Stimulated activated CD4-positive, alpha-beta T cell treated with anti-CD3 and anti-CD28 coated beads, Interleukin-2, amount 100 ng/mL, for 4 hours (primary cell): Measurements from ENCODE around the gene KCNA2.

Source experiments
- DNase-seq: peaks from one replicate; pipeline ENCODE4 v3.0.0-alpha.2; 2020; ENCODE audit warnings: low read depth

Gene KCNA2

DNA sequence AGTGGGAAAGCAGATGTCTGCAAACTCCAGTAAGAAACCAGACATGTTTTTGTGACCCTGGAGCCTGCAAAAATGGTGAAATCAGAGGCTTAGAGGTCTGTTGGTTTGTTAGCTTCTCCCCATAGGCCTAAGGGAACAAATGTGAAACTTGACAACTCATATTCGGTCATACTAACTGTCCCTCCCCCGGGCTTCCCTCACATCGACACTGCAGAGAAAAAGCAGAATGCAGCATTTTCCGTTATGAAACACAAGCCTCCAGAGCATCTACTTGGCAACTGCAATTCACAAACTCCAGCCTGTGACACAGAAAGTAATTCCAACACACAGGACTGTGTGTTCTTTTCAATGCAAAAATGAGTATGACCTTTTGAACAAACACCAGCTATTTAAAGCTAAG, 3.7 kb downstream of the KCNA2 start:
- DNase-seq, result no peak

DNA sequence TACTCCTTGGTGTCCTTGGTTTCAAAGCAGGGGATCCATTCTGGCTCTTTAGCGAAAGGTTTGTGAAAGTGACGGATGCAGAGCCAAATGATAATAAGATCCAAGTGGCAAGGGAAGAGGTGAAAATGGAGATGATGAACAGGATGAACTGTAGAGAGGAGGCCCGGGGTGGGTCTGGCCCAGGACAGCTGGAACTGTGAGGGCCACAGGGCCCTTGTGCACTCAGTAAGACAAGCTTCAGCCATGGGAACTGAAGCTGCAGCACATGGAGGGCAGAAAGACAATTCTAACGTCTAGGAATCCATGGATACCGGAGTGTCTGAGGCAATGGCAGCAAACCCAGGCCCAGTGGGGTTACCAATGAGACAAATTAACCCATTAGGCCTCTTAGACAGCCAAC, 4.8 kb downstream of the KCNA2 start:
- no peak for DNase-seq

DNA sequence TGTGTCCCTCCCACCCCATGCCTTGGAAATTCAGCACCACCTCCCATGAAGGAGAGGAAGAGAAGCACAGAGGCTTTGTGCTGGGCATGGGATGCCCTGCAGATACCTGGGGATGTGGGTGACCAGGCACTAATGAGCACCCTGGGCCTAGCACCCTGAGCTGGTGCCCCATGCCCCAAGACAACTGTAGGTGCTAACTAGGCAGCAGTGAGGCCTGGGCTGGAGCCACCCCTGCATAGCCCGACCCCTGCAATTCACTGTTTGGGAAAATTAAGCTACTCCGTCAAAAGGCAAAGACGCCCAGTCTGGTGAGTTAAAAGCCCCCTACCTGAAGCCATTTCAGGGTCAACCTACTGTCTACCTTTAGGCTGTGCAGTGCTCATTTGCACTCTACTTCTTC, 5.4 kb downstream of the KCNA2 start:
- no peak for DNase-seq

DNA sequence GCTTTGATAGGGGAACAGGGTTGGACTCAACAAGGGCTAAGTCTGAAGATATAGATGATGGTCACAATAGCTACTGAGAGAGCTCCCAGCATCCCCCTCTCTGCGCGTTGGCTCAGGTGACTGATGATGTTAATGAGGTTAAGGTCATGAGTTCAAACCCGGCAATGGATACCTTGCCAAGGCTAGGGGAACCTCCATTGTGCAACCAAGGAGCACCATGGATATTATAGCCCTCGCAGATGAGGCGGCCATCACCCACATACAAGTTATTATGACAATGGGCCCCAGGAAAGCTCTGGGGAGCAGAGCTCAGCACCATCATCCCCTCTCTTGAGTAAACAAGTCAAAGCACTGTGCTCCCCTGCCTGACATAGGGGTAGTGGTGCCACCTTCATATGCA, 8.2 kb downstream of the KCNA2 start:
- no peak for DNase-seq

GRCh38 chr1:110596312-110596711, 9.8 kb downstream of the KCNA2 start:
- DNase-seq, result no peak

DNA sequence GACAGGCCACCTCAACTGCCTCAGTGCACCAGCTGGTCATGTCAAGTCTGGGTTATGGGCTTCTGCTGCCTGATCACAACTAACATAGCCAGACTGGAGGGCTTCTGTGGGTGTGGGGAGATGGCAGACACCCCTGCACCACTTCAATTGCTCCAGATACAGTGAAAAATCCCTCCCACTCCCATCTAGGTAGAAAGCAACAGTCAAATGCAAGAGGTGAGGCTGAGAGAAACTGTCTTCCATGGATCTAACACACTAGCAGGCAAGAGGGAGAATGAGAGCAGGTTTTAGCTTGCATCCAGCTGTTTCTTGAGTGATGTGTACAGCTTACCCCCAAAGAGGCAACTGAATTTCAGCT, 10.8 kb downstream of the KCNA2 start:
- DNase-seq, result no peak

DNA sequence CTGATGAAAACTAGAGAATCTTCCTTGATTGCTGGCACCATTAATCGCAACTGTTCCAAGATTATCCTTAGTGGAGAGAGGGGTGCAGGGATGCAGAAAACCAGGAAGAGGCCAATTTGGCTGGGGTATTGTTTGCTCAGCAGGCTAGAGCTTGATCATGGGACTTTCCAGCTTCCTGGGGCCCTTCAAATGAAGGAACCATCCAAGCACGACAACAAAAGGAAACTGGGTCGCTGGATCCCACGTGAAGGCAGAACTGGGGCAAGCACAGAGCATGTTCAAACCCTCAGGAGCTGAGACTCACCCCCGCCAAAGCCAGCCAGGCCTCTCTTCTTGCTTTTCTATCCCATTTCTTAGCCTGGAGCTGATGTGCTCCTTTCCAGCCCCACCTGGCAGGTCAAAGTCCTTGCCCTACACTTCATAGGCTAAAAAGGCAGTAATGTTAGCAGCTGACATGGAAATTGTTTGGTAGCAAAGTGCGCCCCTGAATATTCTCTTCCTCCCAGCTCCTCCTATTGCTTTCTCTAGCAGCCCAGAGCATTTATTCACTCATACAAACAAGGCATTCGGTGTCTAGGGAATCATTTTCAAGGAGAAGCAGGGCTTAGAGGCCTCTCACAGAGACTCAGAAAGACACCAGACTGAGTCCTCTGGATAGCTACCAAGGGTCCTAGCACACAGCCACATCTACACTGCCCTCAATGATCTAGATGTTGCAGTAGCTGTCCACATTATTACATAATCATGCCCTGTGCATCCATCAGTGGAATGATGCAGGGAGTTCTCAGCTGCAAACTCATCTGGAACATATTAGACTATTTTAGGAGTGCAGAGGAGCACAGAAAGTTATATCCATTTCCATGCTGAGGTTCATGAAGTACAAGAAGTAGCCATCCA, 11.5 kb downstream of the KCNA2 start:
- no peak for DNase-seq

- DNase-seq, result no peak
Observed at GRCh38 chr1:110593902-110594301, 12.3 kb downstream of the KCNA2 start.

- no peak for DNase-seq
Observed at GRCh38 chr1:110591956-110592355, 14.2 kb downstream of the KCNA2 start.

- DNase-seq, result no peak
Observed at GRCh38 chr1:110588991-110589390, 17.2 kb downstream of the KCNA2 start.

- no peak for DNase-seq
Observed at GRCh38 chr1:110588486-110588885, 17.7 kb downstream of the KCNA2 start.

GRCh38 chr1:110587906-110588305, 18.3 kb downstream of the KCNA2 start:
- no peak for DNase-seq

- DNase-seq, result no peak
Observed at GRCh38 chr1:110585481-110585880, 20.7 kb downstream of the KCNA2 start.

- no peak for DNase-seq
Observed at GRCh38 chr1:110584045-110584444, 22.1 kb downstream of the KCNA2 start.

- no peak for DNase-seq
Observed at GRCh38 chr1:110583505-110583904, 22.7 kb downstream of the KCNA2 start.

GRCh38 chr1:110582378-110582777, 23.8 kb downstream of the KCNA2 start:
- no peak for DNase-seq

DNA sequence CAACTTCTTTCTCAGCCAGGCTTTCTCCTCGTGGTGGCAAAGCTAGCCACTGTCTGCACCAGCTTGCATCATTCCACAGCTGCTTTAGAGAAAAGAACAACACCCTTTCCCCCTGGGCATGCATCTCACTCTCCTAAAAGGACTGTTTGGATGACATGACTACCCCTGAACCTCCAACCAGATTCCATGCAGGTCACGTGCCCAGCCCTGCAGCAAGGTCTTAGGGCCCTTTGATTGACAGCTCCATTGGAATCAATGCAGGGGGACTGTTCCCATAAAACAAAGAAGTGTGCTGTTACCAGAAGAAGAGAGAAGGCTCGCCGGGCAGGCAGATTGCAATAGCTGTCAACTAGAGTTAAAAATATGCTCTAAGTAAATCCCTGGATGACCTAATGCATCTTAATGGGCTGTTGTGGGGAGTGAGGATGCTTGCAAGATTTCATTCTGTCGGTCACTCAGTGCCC, 24.4 kb downstream of the KCNA2 start:
- DNase-seq, result no peak

GRCh38 chr1:110580244-110580643, 25.9 kb downstream of the KCNA2 start:
- DNase-seq, result no peak

DNA sequence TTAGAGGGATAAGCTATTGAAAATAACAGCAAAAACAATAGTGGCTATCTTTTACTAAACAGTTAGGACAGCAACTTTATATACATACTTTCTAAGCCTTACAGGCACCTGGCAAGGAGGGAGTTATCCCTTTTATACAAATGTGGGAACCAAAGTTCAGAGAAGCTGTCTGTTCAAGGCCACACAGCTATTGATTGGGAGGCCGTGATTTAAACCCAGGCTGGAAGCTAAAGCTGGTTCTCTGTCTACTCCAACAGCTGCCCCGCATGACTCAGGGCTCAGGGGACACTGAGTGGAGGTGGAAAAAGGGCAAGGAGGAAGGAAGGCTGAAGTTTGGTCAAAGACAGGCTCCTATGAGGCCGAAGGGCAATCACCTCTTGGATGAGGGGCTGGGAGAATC, 26.7 kb downstream of the KCNA2 start:
- DNase-seq, result no peak

DNA sequence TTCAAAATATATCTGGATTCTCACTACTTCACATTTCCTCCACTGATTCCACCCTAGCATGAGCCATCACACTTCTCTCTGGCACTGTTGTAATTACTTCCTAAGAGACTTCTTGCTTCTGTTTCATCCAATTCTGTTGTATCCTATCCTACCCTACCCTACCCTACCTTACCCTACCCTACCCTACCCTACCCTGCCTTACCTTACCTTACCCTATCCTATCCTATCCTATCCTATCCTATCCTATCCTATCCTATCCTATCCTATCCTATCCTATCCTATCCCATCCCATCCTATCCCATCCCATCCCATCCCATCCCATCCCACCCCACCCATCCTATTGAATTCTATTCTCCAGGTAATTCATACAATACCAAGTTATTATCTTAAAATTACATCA, 29.7 kb downstream of the KCNA2 start:
- no peak for DNase-seq

DNA sequence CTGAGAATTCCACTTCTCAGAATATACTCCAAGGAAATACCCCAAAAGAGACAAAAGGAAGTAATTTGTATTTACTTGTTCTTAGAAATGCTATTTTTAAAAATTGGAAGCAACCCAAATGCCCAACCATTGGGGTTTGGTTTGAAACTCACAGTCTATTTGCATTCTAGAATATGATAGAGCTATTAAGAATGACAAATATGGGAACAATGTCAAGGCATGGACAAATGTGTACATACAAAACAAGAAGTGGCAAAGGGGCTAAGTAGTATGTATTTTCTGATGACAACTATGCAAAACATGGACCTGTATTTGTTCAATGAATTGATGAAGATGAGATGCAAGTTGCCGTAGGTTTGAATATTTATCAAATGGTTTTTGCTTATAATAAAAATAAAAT, 32.8 kb downstream of the KCNA2 start:
- no peak for DNase-seq

- DNase-seq, result no peak
Observed at GRCh38 chr1:110572751-110573150, 33.4 kb downstream of the KCNA2 start.

GRCh38 chr1:110570901-110571300, 35.3 kb downstream of the KCNA2 start:
- no peak for DNase-seq

GRCh38 chr1:110570307-110570706, 35.9 kb downstream of the KCNA2 start:
- DNase-seq, result no peak
